Cardiac fibroblast (primary cell): ENCODE measurements around the gene CCDC171.

Experiments
- DNase-seq, 2 donors: peaks; one replicate each; pipeline versions ENCODE4 v3.0.0 to v3.0.0-alpha.2; 2010; ENCODE audit warnings: low read depth in 2 of 2
- H3K4me3 ChIP-seq, 2 donors: replicated peaks in 1 of 2; 1 replicate in 1 of 2; 2 replicates in 1 of 2; pipeline ENCODE4 v1.5.1; 2011; ENCODE audit warnings: low read depth in 2 of 2, low read length in 2 of 2, mild to moderate bottlenecking in 2 of 2, moderate library complexity in 1 of 2
- TF ChIP-seq, protein P1 (sequence below): IDR thresholded peaks from one replicate; pipeline ENCODE4 v1.5.1; 2011; ENCODE audit warnings: low read depth, mild to moderate bottlenecking, low read length, inconsistent platforms

CCDC171 gene

DNA sequence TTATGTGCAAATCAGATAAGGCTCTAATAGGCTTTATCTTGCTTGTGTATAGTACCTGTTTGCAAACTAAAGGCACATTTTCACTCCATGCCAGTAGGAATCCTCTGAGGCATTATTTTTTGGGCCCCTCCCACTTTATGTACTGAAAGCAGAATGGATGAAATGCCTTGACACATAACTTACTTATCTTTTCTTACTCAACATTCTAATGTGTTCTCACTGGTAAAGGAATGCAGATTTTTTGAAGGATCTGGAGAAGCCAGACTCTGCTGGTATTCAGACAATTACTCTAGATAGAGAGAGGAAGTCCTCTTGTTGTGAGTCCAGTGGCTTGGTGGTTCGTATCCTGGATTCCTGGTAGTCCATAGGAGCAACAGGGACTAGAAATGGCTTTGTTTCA lies 336.7 kb downstream of the CCDC171 start:
- peak; percentile 70 to 83 for DNase-seq
- TF ChIP-seq, protein P1, sequence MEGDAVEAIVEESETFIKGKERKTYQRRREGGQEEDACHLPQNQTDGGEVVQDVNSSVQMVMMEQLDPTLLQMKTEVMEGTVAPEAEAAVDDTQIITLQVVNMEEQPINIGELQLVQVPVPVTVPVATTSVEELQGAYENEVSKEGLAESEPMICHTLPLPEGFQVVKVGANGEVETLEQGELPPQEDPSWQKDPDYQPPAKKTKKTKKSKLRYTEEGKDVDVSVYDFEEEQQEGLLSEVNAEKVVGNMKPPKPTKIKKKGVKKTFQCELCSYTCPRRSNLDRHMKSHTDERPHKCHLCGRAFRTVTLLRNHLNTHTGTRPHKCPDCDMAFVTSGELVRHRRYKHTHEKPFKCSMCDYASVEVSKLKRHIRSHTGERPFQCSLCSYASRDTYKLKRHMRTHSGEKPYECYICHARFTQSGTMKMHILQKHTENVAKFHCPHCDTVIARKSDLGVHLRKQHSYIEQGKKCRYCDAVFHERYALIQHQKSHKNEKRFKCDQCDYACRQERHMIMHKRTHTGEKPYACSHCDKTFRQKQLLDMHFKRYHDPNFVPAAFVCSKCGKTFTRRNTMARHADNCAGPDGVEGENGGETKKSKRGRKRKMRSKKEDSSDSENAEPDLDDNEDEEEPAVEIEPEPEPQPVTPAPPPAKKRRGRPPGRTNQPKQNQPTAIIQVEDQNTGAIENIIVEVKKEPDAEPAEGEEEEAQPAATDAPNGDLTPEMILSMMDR = no peak
- H3K4me3 ChIP-seq = no peak overlapping the region

DNA sequence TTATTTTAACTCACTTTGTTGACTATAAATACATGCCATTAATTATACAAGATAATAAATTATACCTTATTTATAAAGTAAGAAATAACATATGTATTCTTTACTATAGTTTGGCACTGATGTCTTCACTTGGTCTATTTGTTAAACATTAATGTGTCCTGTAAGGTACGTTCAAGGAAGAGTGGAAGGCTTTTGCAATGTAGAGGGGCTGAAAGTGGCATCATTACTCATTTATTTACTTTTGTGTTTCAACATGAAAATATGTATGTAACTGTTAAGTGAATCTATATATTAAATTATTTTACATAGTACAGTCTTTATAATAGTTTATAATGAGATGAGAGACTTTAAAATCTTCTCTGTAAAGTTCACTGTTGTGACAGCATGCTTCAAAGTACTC lies 348.7 kb downstream of the CCDC171 start:
- TF ChIP-seq, protein P1 = no peak
- DNase-seq = peak in 1 of 2 donors; percentile 10

DNA sequence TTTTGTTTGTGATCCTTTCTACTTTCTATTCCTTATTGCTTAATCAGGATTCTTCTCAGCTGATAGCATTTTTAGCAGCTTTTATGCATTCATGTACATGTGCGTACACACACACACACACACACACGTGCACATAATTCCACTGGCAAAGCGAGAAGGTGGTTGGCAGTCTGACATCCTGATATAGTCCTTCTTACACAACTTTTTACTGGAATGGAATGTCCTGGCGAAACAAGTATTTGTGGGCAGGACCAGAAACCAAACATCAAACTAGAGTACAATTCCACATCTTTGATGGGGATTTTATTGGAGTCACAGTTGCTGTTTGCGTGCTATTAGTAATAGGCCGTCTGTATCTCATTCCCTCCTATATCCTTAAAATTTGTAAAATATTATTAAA lies 356.5 kb downstream of the CCDC171 start:
- TF ChIP-seq, protein P1 = no peak
- no peak overlapping the region for H3K4me3 ChIP-seq
- peak; percentile 54 to 91 for DNase-seq

More for the DNA sequence above, 348.7 kb downstream of the CCDC171 start:
- no peak overlapping the region for H3K4me3 ChIP-seq

DNA sequence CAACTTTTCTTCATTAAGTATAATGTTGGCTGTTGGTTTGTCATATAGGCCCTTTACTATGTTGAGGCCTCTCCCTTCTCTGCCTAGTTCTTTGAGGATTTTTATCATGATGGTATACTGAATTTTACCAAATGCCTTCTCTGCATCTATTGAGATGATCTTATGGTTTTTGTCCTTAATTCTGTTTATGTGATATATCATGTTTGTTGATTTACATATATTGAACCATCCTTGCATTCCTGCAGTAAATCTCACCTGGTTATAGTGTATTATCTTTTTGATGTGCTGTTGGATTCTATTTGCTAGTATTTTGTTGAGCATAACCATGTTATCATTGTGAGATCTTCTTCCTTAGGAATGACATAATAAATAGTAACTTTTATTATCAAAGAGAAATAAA lies 362.9 kb downstream of the CCDC171 start:
- peak; percentile 2 to 23 for DNase-seq
- H3K4me3 ChIP-seq = no peak overlapping the region
- TF ChIP-seq, protein P1 = no peak

DNA sequence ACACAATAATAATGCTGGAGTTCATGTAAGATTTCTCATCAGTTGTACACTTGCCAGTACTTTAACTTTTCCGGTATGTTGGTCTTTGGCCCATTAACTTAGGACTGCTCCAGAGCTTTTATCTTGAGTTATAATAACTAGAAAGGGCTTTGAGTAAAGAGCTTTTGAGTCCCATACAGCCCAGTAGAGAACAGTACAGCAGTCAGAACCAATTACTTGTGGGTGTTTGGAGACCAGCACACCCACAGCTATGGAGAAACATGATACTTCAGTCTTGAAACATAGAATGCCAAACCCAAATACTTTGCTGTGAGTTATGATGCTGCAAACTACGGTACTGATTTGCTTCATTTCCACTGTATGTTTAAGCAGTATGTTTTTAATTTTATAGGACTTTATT lies 374.3 kb downstream of the CCDC171 start:
- DNase-seq = peak; percentile 31 to 61
- TF ChIP-seq, protein P1 = no peak
- no peak overlapping the region for H3K4me3 ChIP-seq

DNA sequence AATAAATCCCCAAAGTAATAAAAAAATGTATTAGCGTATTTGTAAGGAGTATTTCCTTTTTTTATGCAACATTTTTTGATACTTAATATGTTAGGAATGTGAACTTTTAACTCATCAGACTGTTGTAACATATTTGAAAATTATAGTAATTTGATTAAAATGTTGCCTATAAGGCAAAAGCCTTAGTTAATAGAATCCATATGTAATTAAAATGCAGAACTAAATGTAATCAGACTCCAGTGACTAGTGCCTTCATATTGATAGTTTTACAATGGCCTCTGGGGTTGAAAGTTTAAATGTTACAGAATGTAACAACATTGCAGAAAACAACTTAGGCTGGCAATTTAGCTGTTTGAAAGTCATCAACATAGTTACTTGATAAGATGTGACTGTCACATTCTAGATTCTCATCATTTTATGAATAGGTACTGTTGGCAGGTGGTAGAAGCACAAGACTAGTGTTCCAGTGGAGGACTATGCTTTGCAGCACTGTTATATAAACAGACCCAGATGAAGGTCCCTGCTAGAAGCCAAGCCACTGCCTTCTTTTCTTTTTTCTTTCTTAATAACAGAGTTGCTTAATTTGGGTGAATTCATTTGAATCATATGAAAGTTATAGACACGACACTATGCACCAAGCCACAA lies 382.9 kb downstream of the CCDC171 start:
- DNase-seq = peak; percentile 1 to 32

More for the DNA sequence above, 382.9 kb downstream of the CCDC171 start:
- TF ChIP-seq, protein P1 = no peak
- H3K4me3 ChIP-seq = no peak overlapping the region
